Spleen (tissue), 7 donors: ENCODE measurements around the gene TMX3.

ENCODE experiments used
- CTCF ChIP-seq, 11 experiments: fragments of 200-600 bp in 7 of 11; fragments of 450-650 bp in 4 of 11; sonication (generic) in 4 of 11; IDR thresholded peaks in 8 of 11; conservative IDR thresholded peaks in 3 of 11; 1 replicate in 7 of 11; 2 replicates in 4 of 11; pipeline versions ENCODE4 v1.4.0 to v1.8.0; 2016 to 2021; ENCODE audit warnings: antibody characterized with exemption in 11 of 11, inconsistent platforms in 4 of 11, mild to moderate bottlenecking in 1 of 11
- POLR2A ChIP-seq, 3 donors: fragments of 450-650 bp; IDR thresholded peaks; one replicate each; pipeline ENCODE4 v1.5.1; 2017; ENCODE audit warnings: antibody characterized with exemption in 3 of 3, mild to moderate bottlenecking in 1 of 3
- POLR2AphosphoS5 ChIP-seq, 3 donors: sonication (generic); formaldehyde crosslinking; IDR thresholded peaks; one replicate each; pipeline ENCODE4 v1.5.1; 2017; ENCODE audit warnings: antibody characterized with exemption in 3 of 3
- donor health status: DM: no; HTN: no; CAD: no; lungs with moderate emphysema.
- donor health status: DM: no; HTN: no; CAD: no.
- donor health status: DM: no; HTN: no; CAD: no.

DNA sequence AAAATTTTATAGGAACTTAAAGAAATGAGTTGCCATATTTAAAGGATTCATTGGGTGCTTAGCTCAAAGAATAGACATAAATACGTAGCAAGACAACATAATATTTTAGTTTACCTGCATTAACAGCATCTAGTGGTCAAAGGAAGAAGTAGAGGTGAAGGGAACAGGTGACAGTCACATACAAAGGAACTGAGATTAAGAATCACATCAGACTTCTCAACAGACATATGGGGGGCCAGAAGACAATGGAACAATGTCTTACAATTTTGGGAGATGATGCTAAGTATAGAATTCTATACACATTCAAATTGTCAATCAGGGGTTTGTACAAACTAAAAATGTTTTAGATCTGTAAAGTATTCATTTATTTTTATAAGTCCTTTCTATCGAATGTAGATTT lies 44.4 kb upstream of the TMX3 start:
- TF ChIP-seq CTCF (IDR thresholded peaks at IDR 0.05 in 8 of 11, conservative IDR thresholded peaks at IDR 0.05 in 3 of 11) (no peak), POLR2A (IDR thresholded peaks at IDR 0.05) (no peak), POLR2AphosphoS5 (IDR thresholded peaks at IDR 0.05) (no peak)
